Measurements from ENCODE around the gene OR4C6. TPM values are rescaled to one million over a fixed set of nuclear protein-coding genes. Genes with fewer than 3 reads are reported as not detected.

The OR4C6 gene
- total RNA-seq = not detected in 2 replicates

DNA sequence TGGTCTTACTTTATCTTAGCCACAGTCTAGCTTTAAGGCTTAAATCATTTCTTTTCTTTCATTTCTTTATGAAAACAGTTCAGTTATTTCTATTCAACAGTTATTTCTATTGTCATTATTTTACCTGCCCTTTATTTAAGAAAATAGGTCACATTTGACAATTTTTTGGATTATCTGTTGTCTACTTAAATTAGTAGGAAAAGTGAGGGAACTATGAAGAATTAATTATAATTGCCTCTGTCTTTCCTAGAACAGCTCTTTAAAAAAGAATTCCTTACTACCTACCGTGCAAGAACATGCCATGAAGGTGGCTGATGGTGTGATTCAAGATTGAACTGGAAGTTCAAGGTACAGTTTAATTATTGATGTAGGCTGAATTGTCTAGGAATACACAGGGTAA lies at the start of gene OR4C6:
TSS of gene OR4C6 (plus strand) at position 301 of the 400 bp plus-strand sequence. CDS start 2,966 bp downstream, outside the sequence.

DNA sequence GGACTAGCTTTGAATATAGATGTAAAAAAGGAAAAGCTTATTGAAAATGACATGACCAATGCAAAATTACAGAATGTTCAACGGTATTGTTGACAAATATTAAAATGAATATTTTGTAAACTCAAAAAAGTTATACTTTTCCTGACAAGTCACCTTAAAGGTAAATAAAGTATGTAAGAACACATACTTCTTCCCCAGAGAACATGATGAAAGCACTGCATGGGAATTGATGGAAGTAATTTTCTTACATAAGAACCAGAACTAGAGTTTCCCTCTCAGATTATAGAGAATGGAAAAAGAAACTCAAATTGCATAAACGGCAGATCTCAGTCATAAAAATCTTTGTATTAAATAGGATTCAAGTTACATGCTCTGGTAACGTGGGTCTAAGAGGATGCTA lies 27.2 kb upstream of the OR4C6 start, which contains the start of gene OR4P4:
TSS of gene OR4P4 (plus strand) at position 301 of the 400 bp plus-strand sequence.

DNA sequence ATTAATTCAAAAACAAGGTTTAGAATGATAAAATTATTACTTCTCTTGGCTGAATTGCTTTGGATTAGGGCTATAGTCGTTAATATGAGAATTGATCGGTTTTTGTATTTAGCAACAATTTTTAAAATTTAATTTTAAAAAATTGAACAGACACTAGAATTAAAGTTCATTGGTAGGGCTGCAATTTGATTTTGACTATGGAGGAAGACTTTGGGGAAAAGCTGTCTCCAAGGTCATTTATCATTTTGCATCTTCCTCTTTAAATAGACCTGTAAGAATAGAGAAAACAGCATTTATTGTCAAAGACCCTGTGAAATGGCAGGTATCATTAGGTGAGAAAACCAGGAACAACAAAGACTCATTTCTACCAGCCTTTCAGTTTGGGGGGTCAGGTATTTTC lies 14.0 kb upstream of the OR4C6 start, which contains the start of gene OR4S2:
TSS of gene OR4S2 (plus strand) at position 301 of the 400 bp plus-strand sequence. CDS start 2,577 bp downstream, outside the sequence.

Other genes starting within 250 kb of the OR4C6 start
- not detected in 2 replicates for gene OR4C15, start 107.7 kb upstream of the OR4C6 start, total RNA-seq
- gene OR4C16, start 90.1 kb upstream of the OR4C6 start, total RNA-seq = not detected in 2 replicates
- not detected in 2 replicates for gene OR4C11, start 54.6 kb upstream of the OR4C6 start, total RNA-seq
- gene OR4P4, start 27.1 kb upstream of the OR4C6 start, total RNA-seq = not detected in 2 replicates
- not detected in 2 replicates for gene OR4S2, start 13.9 kb upstream of the OR4C6 start, total RNA-seq
- not detected in 2 replicates for gene OR5D13, start 111.2 kb downstream of the OR4C6 start, total RNA-seq
- not detected in 2 replicates for gene OR5D14, start 133.4 kb downstream of the OR4C6 start, total RNA-seq
- not detected in 2 replicates for gene OR5L1, start 149.2 kb downstream of the OR4C6 start, total RNA-seq
- not detected in 2 replicates for gene OR5D18, start 157.4 kb downstream of the OR4C6 start, total RNA-seq
- not detected in 2 replicates for gene OR5L2, start 165.0 kb downstream of the OR4C6 start, total RNA-seq
- not detected in 2 replicates for gene OR5D16, start 176.6 kb downstream of the OR4C6 start, total RNA-seq
- not detected in 2 replicates for gene TRIM51, start 221.1 kb downstream of the OR4C6 start, total RNA-seq